ENCODE data around the gene MYRF. TPM values are rescaled to one million over a fixed set of nuclear protein-coding genes. Genes with fewer than 3 reads are reported as not detected.

Gene MYRF
- total and polyA plus RNA-seq, 9 of the 15 experiments (the other 6 are each of a cell fraction or from before 2014, with no cell fraction given): 2.3 to 25.8 (median 7.1) TPM

DNA sequence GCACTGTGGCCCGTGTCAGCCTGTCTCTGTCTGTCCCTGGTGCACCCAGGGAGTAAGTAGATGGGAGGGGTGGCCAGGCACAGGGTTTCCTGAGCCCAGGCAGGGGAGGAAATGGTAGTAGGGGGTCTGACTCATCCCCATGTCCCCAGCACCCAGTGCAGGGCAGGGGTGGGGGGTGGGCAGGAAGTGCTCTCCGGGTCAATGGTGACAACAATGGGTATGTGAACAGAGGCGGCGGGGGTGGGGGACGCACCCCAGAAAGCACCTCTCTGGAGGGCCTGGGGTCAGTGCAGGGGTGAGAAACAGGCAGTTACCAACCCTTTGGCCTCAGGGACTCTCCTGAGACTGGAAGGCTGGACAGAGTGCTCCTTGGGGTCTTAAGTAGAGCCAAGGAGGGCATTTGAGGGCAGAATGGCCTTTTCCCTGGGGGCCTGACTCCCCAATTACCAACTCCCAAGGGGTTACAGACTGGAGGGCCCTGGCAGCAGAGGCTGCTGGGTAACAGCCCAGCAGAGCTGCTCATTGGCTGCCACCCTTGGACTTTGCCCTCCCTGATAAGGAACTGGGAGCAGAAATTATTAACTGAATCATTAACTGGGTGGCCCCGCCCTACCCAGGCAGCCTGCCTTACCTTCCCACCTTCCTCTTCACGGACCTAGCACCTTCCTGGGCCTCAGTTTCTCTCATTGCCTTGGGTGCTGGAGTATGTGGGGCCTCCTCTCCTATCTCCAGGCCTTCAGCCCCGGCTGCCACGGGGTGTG is 4.2 kb downstream of the MYRF start:
- H3K4me1 ChIP-seq (replicated peaks in 1 of 2; ENCODE audit: control insufficient read depth in 2 of 2, insufficient read depth in 2 of 2, low read length in 2 of 2): peaks cover 47 to 82% of the 10 kb centered on the region in 2 experiments
- peak; percentile 32 for FAIRE-seq
- H3K4me2 ChIP-seq (ENCODE audit: insufficient read depth, low read length): no peak overlapping the region
- H3K4me3 ChIP-seq: no peak overlapping the region
- H3K27ac ChIP-seq (ENCODE audit: extremely low read depth, low read depth, low read length): peak overlapping the region; percentile 66; the same call in 2 of the 3 replicates
- BruUV-seq (replicated peaks): no TSS peak
- in situ Hi-C loops (cut with MboI) (no loop called here), intact Hi-C loops (cut with micrococcal nuclease) (no loop called here)
- no peaks in the 10 kb centered on the region for H3K9me1 ChIP-seq (ENCODE audit: control insufficient read depth, insufficient read depth, low read length)
- peaks cover 53% of the 10 kb centered on the region for H3K79me2 ChIP-seq (ENCODE audit: control insufficient read depth, insufficient read depth, low read length)
- H4K20me1 ChIP-seq (replicated peaks; ENCODE audit: control insufficient read depth, insufficient read depth, low read length): 0 out of 2 replicates have a peak, but pooled peaks cover under 1% of the 10 kb centered on the region
- H2AFZ ChIP-seq (ENCODE audit: low read depth, low read length): no peak overlapping the region
- H3K36me3 ChIP-seq (ENCODE audit: control insufficient read depth, insufficient read depth, low read length): no peaks in the 10 kb centered on the region
- WGBS (ENCODE audit: insufficient coverage, low coverage, missing lambda C conversion rate): 44% methylated on average over 9 of the region's 9 CpGs
- ChIA-PET POLR2A (interaction anchor here (0.5 to 1.0 kb wide), 3 partner anchors 8 to 10 kb away, joined by 3 to 6 read pairs (median 3); no protein-coding TSS in a partner anchor), CTCF (ENCODE audit: low intra/inter-chr PET ratio) (no interaction called here)
- H3K27me3 ChIP-seq (ENCODE audit: control insufficient read depth in 2 of 2, insufficient read depth in 2 of 2, low read length in 2 of 2): no peaks in the 10 kb centered on the region
- H3K9me3 ChIP-seq (replicated peaks; ENCODE audit: control insufficient read depth, insufficient read depth, low read depth, low read length): no peaks in the 10 kb centered on the region
- peak overlapping the region; percentile 10 to 78; a peak in 3 of 4 replicates for H3K9ac ChIP-seq (ENCODE audit: insufficient read depth in 1 of 2, low read depth in 2 of 2, low read length in 2 of 2)
- peak; percentile 74 to 75 (median 74) for DNase-seq (ENCODE audit: extremely low read depth in 1 of 4, low spot score in 3 of 4)
- ATAC-seq: 0 out of 3 replicates have a peak, but pooled peaks have one; percentile 4
- TF ChIP-seq TEAD1 (CRISPR knock-in tag; IDR thresholded peaks at IDR 0.05) (no peak), VEZF1 (CRISPR knock-in tag; IDR thresholded peaks at IDR 0.05) (peak; percentile 43; the same call in 1 of the 2 replicates), ZBTB7A (IDR thresholded peaks at IDR 0.05; ENCODE audit: borderline replicate concordance, control insufficient read depth, low read depth, low read length) (peak; percentile 61; the same call in 1 of the 2 replicates), SMARCE1 (IDR thresholded peaks at IDR 0.05) (peak; percentile 17; the same call in 1 of the 2 replicates), CREM (IDR thresholded peaks at IDR 0.05; ENCODE audit: low read depth) (no peak), EGR1 (conservative IDR thresholded peaks at IDR 0.05) (peak; percentile 66), NR2C2 (CRISPR knock-in tag; IDR thresholded peaks at IDR 0.05) (no peak), NR2C2 (tag; IDR thresholded peaks at IDR 0.05) (peak; percentile 42; the same call in 1 of the 2 replicates), MEF2D (tag; conservative IDR thresholded peaks at IDR 0.05; ENCODE audit: low read depth) (no peak)
- TF ChIP-seq, protein P1, sequence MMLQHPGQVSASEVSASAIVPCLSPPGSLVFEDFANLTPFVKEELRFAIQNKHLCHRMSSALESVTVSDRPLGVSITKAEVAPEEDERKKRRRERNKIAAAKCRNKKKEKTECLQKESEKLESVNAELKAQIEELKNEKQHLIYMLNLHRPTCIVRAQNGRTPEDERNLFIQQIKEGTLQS (IDR thresholded peaks at IDR 0.05): peak; percentile 71
- TF ChIP-seq, protein P1 (CRISPR knock-in tag; conservative IDR thresholded peaks at IDR 0.05): no peak
- TF ChIP-seq, protein P2, sequence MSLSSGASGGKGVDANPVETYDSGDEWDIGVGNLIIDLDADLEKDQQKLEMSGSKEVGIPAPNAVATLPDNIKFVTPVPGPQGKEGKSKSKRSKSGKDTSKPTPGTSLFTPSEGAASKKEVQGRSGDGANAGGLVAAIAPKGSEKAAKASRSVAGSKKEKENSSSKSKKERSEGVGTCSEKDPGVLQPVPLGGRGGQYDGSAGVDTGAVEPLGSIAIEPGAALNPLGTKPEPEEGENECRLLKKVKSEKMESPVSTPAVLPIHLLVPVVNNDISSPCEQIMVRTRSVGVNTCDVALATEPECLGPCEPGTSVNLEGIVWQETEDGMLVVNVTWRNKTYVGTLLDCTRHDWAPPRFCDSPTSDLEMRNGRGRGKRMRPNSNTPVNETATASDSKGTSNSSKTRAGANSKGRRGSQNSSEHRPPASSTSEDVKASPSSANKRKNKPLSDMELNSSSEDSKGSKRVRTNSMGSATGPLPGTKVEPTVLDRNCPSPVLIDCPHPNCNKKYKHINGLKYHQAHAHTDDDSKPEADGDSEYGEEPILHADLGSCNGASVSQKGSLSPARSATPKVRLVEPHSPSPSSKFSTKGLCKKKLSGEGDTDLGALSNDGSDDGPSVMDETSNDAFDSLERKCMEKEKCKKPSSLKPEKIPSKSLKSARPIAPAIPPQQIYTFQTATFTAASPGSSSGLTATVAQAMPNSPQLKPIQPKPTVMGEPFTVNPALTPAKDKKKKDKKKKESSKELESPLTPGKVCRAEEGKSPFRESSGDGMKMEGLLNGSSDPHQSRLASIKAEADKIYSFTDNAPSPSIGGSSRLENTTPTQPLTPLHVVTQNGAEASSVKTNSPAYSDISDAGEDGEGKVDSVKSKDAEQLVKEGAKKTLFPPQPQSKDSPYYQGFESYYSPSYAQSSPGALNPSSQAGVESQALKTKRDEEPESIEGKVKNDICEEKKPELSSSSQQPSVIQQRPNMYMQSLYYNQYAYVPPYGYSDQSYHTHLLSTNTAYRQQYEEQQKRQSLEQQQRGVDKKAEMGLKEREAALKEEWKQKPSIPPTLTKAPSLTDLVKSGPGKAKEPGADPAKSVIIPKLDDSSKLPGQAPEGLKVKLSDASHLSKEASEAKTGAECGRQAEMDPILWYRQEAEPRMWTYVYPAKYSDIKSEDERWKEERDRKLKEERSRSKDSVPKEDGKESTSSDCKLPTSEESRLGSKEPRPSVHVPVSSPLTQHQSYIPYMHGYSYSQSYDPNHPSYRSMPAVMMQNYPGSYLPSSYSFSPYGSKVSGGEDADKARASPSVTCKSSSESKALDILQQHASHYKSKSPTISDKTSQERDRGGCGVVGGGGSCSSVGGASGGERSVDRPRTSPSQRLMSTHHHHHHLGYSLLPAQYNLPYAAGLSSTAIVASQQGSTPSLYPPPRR (CRISPR knock-in tag; IDR thresholded peaks at IDR 0.05; ENCODE audit: borderline replicate concordance): no peak

All from K562 (cell line).